IMR-90 (cell line): Measurements from ENCODE around the gene C9orf43. TPM values are rescaled to one million over a fixed set of nuclear protein-coding genes. Genes with fewer than 3 reads are reported as not detected.
"Not testable (repeated sequence)": the region's sequence is repeated elsewhere in the genome, so short reads cannot be mapped to it uniquely, and the experiment has no call there.

Source experiments
- ATAC-seq: fragments of 200-7000 bp; cut with Tn5 transposase; 2 replicates; pipeline ENCODE4 v1.9.1; 2020; ENCODE audit warnings: low read depth, mild to moderate bottlenecking, moderate library complexity
- BruUV-seq: library from RNA; stranded (reverse); fragments of 400-500 nt; replicated peaks from 2 replicates; lab custom pipeline; 2021; lab: Mats Ljungman, UMichigan
- CTCF ChIA-PET: fragments of 300-600 bp; formaldehyde crosslinking; extraction: SDS; loops from one replicate; lab custom pipeline; 2021; ENCODE audit warnings: antibody characterized with exemption; lab: Yijun Ruan, JAX
- POLR2A ChIA-PET: fragments of 300-600 bp; sonication (Branson Sonifier 250); formaldehyde crosslinking; loops from one replicate; lab custom pipeline; 2022; ENCODE audit warnings: antibody characterized with exemption; ENCODE audit not compliant: unreplicated experiment; lab: Charles Lee
- DNase-seq: peaks from one replicate; pipeline ENCODE4 v3.0.0; 2013
- H2AFZ ChIP-seq: replicated peaks from 2 replicates; pipeline ENCODE3; 2013; ENCODE audit warnings: low read length, mild to moderate bottlenecking; ENCODE audit not compliant: poor library complexity
- H2AK5ac ChIP-seq: 2 replicates; pipeline ENCODE4 v1.6.1; 2013; ENCODE audit warnings: low read depth, low read length, inconsistent platforms
- H2AK9ac ChIP-seq: replicated peaks from 2 replicates; pipeline ENCODE3; 2013; ENCODE audit warnings: mild to moderate bottlenecking, low read depth, low read length, moderate library complexity; ENCODE audit not compliant: poor library complexity
- H2BK120ac ChIP-seq: 2 replicates; pipeline ENCODE4 v1.6.1; 2013; ENCODE audit warnings: low read depth, low read length, inconsistent platforms
- H2BK15ac ChIP-seq: 3 replicates; pipeline ENCODE4 v1.6.1; 2013; ENCODE audit warnings: low read depth, low read length, inconsistent platforms
- H2BK20ac ChIP-seq: 2 replicates; pipeline ENCODE4 v1.6.1; 2013; ENCODE audit warnings: low read depth, mild to moderate bottlenecking, inconsistent platforms, low read length, moderate library complexity
- H2BK5ac ChIP-seq: 2 replicates; pipeline ENCODE4 v1.6.1; 2013; ENCODE audit warnings: mild to moderate bottlenecking, low read depth, low read length, inconsistent platforms; ENCODE audit not compliant: poor library complexity, severe bottlenecking
- H3K14ac ChIP-seq: replicated peaks from 2 replicates; pipeline ENCODE4 v1.6.1; 2013; ENCODE audit warnings: low read depth, low read length, inconsistent platforms
- H3K18ac ChIP-seq: 2 replicates; pipeline ENCODE4 v1.6.1; 2013; ENCODE audit warnings: low read depth, low read length, control low read depth
- H3K23ac ChIP-seq: 2 replicates; pipeline ENCODE4 v1.6.1; 2013; ENCODE audit warnings: low read depth, low read length, inconsistent platforms
- H3K27ac ChIP-seq: 2 replicates; pipeline ENCODE4 v1.5.1; 2013; ENCODE audit warnings: mild to moderate bottlenecking, control low read depth, low read length; ENCODE audit not compliant: insufficient read depth
- H3K27me3 ChIP-seq: 2 replicates; pipeline ENCODE4 v1.6.1; 2013; ENCODE audit warnings: low read length; ENCODE audit not compliant: control insufficient read depth, insufficient read depth
- H3K36me3 ChIP-seq: 2 replicates; pipeline ENCODE4 v1.6.1; 2013; ENCODE audit warnings: low read length, mixed read lengths; ENCODE audit not compliant: control insufficient read depth, insufficient read depth
- H3K4ac ChIP-seq: 2 replicates; pipeline ENCODE4 v1.6.1; 2013; ENCODE audit warnings: low read depth, low read length, inconsistent platforms
- H3K4me1 ChIP-seq: 2 replicates; pipeline ENCODE4 v1.6.1; 2013; ENCODE audit warnings: low read length, mixed read lengths; ENCODE audit not compliant: control insufficient read depth, insufficient read depth
- H3K4me2 ChIP-seq: 2 replicates; pipeline ENCODE4 v1.6.1; 2013; ENCODE audit warnings: low read depth, mild to moderate bottlenecking, control low read depth, low read length, moderate library complexity
- H3K4me3 ChIP-seq: 2 replicates; pipeline ENCODE4 v1.5.1; 2013; ENCODE audit warnings: low read depth, mild to moderate bottlenecking, control low read depth, low read length, moderate library complexity; ENCODE audit not compliant: insufficient read depth
- H3K56ac ChIP-seq: 2 replicates; pipeline ENCODE4 v1.6.1; 2013; ENCODE audit warnings: low read length, inconsistent platforms; ENCODE audit not compliant: insufficient read depth; ENCODE audit errors: extremely low read depth
- H3K79me1 ChIP-seq, 2 experiments: 2 replicates each; pipeline ENCODE4 v1.6.1; 2013; ENCODE audit warnings: low read length in 2 of 2, inconsistent platforms in 1 of 2, low read depth in 1 of 2
- H3K9ac ChIP-seq: 2 replicates; pipeline ENCODE4 v1.6.1; 2013; ENCODE audit warnings: low read depth, low read length, control low read depth
- H3K9me1 ChIP-seq: 2 replicates; pipeline ENCODE4 v1.6.1; 2013; ENCODE audit warnings: low read length, inconsistent platforms; ENCODE audit not compliant: insufficient read depth
- H3K9me3 ChIP-seq: 2 replicates; pipeline ENCODE4 v1.6.1; 2013; ENCODE audit warnings: low read length; ENCODE audit not compliant: control insufficient read depth, insufficient read depth
- H4K20me1 ChIP-seq: 2 replicates; pipeline ENCODE4 v1.6.1; 2013; ENCODE audit warnings: low read length, inconsistent platforms; ENCODE audit not compliant: insufficient read depth
- H4K5ac ChIP-seq: 2 replicates; pipeline ENCODE4 v1.6.1; 2013; ENCODE audit warnings: mild to moderate bottlenecking, low read depth, low read length, control low read depth
- H4K8ac ChIP-seq, 2 experiments: 2 replicates each; pipeline ENCODE4 v1.6.1; 2013; ENCODE audit warnings: low read depth in 2 of 2, low read length in 2 of 2, control low read depth in 1 of 2, inconsistent platforms in 1 of 2
- H4K91ac ChIP-seq: 2 replicates; pipeline ENCODE4 v1.6.1; 2013; ENCODE audit warnings: low read depth, low read length, inconsistent platforms; ENCODE audit not compliant: insufficient read depth
- CEBPB ChIP-seq: IDR thresholded peaks from 2 replicates; pipeline ENCODE4 v1.6.1; 2012; ENCODE audit warnings: low read depth, low read length, improper control_type of control experiment
- FOS ChIP-seq: fragments of 150-350 bp; IDR thresholded peaks from 2 replicates; pipeline ENCODE4 v1.6.1; 2016; ENCODE audit warnings: low read depth, low read length
- RCOR1 ChIP-seq: IDR thresholded peaks from 2 replicates; pipeline ENCODE4 v1.6.1; 2012; ENCODE audit warnings: mild to moderate bottlenecking, low read length, improper control_type of control experiment; ENCODE audit not compliant: insufficient replicate concordance
- SMC3 ChIP-seq: fragments of 150-350 bp; IDR thresholded peaks from 2 replicates; pipeline ENCODE4 v1.6.1; 2016; ENCODE audit warnings: low read depth, mild to moderate bottlenecking, antibody characterized with exemption, low read length, moderate library complexity
- WGBS, 2 experiments: methylation state at CpG; one replicate each; pipeline versions ENCODE4 v1.1.5 to v1.1.7; 2013; ENCODE audit warnings: missing lambda C conversion rate in 2 of 2; ENCODE audit not compliant: insufficient read length in 1 of 2; ENCODE audit errors: extremely low coverage in 2 of 2; 5-methylcytosine and 5-hydroxymethylcytosine counted together
- dilution Hi-C: fragments of 300-500 bp; cut with HindIII; formaldehyde crosslinking; loops from one replicate; pipeline ENCODE4 v1.14.3; 2018; ENCODE audit warnings: low sequenced_read_pairs; ENCODE audit not compliant: unreplicated experiment
- in situ Hi-C: fragments of 300-500 bp; cut with MboI; formaldehyde crosslinking; loops from 3 replicates; pipeline ENCODE4 v1.14.3; 2019; ENCODE audit warnings: low sequenced_read_pairs, inconsistent platforms, mixed read lengths
- intact Hi-C: fragments of 100-400 bp; cut with micrococcal nuclease; formaldehyde crosslinking; loops from 2 replicates; pipeline ENCODE4 v1.10.0; 2022
- polyA plus RNA-seq, 3 experiments: library from polyadenylated mRNA; depleted of rRNA; stranded (reverse); fragments of >200 nt; gene quantifications; 2 replicates each; pipeline ENCODE4 v1.2.3, GENCODE V29; 2012; ENCODE audit warnings: low replicate concordance in 1 of 3
- total RNA-seq: library from RNA; depleted of rRNA; stranded (reverse); fragments of >200 nt; gene quantifications from 2 replicates; pipeline ENCODE4 v1.2.3, GENCODE V29; 2012

C9orf43 gene
- total and polyA plus RNA-seq, 2 of the 4 experiments (the other 2 are of a cell fraction), result 0.36 to 0.46 TPM

DNA sequence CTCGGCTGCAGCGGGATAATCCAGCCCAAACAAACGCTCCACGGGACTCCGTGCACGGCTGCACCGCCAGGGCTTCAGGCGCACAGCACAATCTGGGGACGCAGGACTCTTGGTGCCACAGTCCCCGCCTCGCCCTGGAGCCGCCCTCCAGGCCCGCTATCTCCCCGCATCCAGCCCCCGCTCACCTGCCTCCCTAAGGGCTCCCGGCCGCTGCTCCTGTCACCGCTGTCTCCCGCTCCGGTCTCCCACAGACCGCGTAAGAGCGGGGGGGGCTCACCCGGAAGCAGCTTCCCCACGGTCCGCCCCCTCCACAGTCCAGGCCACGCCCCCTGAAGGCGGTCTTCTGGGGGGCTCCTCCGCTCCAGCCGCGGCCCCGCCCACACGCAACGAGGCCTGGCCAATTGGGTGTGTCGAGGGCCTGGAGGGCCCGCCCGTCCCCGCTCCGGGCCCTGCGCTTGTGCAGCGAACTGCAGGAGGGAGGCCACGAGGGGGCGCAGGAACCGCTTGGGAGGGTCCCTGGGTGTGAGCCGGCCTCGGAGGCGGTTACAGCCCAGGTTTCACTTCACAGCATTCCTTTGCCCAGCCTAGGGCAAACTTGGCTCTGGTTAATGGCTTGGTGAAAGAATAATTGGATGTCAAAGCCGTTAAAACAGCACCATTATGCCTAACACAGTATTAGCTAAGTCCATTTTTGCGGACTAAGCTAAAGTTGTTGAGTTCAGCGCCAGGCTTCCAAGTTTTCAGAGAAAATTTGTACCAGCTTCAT is 9.3 kb upstream of the C9orf43 start, which contains the start of gene ALAD (continued):
- TF ChIP-seq SMC3 (peak; percentile 79), RCOR1 (no peak), FOS (no peak)

DNA sequence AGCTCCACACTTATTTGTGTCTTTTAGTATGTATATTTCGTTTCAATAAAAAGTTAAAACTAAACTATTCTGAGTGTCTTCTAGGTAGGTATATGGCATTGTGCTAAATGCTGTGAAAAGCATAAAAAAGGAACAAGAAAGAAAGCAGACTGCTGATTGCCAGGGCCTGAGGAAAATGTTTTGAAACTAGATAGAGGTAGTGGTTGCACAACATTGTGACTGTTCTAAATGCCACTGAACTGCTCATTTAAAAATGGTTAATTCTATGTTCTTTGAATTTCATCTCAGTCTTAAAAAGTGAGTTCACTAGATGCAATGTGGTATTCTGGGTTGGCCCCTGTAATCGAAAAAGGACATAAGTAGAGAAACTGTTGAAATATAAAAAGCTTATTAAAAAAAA is 6.9 kb upstream of the C9orf43 start:
- Histone ChIP-seq H3K14ac (no peak overlapping the region), H3K23ac (no peak overlapping the region), H3K4ac (no peak overlapping the region), H3K18ac (no peak overlapping the region), H2AFZ (no peak overlapping the region), H2BK5ac (no peak overlapping the region), H2BK20ac (no peak overlapping the region), H3K56ac (no peak overlapping the region), H4K91ac (no peak overlapping the region), H4K20me1 (no peaks in the 10 kb centered on the region), H3K4me2 (no peak overlapping the region), H3K27me3 (no peaks in the 10 kb centered on the region), H2AK9ac (no peak overlapping the region), H3K4me1 (peaks cover 8% of the 10 kb centered on the region), H2BK120ac (no peak overlapping the region), H3K27ac (no peak overlapping the region), H3K4me3 (no peak overlapping the region), H3K9me3 (no peaks in the 10 kb centered on the region), H2BK15ac (no peak overlapping the region), H3K36me3 (peaks cover 1% of the 10 kb centered on the region; the same call in 1 of the 2 replicates), H3K9me1 (peaks cover 2% of the 10 kb centered on the region; the same call in 1 of the 2 replicates), H4K5ac (no peak overlapping the region), H3K9ac (no peak overlapping the region), H4K8ac (no peak overlapping the region), H2AK5ac (no peak overlapping the region), H3K79me1 (peaks cover 11 to 23% of the 10 kb centered on the region in 2 experiments; a peak in 3 of 4 replicates)
- ChIA-PET CTCF (interaction anchor here (0.6 to 1.2 kb wide), 2 partner anchors 255 to 354 kb away, joined by 3 to 4 read pairs; no protein-coding TSS in a partner anchor), POLR2A (no interaction called here)
- intact Hi-C loops (loop anchor here (5.0 kb wide), 1 partner anchor 189 kb away; no protein-coding TSS in a partner anchor), in situ Hi-C loops (no loop called here), dilution Hi-C loops (no loop called here)
- DNase-seq (no peak), ATAC-seq (no peak)
- no TSS peak for BruUV-seq
- no CpG with 5 or more reads among the region's 2 CpGs for WGBS, 2 experiments
- no peak for TF ChIP-seq FOS
- peak; percentile 67 for TF ChIP-seq CEBPB

DNA sequence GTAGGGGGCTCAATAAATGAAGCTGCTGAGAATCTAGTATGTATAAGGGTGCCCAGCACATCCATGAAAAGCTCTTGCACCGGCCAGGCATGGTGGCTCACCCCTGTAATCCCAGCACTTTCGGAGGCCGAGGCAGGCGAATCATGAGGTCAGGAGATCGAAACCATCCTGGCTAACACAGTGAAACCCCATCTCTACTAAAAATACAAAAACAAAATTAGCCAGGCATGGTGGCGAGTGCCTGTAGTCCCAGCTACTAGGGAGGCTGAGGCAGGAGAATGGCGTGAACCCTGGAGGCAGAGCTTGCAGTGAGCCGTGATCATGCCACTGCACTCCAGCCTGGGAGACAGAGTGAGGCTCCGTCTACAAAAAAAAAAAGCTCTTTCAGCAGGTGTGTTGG is 4.2 kb upstream of the C9orf43 start:
- H3K27me3 ChIP-seq, H3K27ac ChIP-seq, H2BK120ac ChIP-seq, H2BK15ac ChIP-seq, H3K9me1 ChIP-seq, intact Hi-C loops, H3K4me1 ChIP-seq, H3K18ac ChIP-seq, ATAC-seq, H3K9me3 ChIP-seq, H3K36me3 ChIP-seq, H3K4me3 ChIP-seq, H2AK9ac ChIP-seq, H3K4ac ChIP-seq, H3K23ac ChIP-seq, dilution Hi-C loops, H4K20me1 ChIP-seq, H3K14ac ChIP-seq, DNase-seq, H2AFZ ChIP-seq, H3K9ac ChIP-seq, H2BK5ac ChIP-seq, H4K8ac ChIP-seq, H4K91ac ChIP-seq, H3K4me2 ChIP-seq, H2BK20ac ChIP-seq, in situ Hi-C loops, H2AK5ac ChIP-seq, H3K56ac ChIP-seq, BruUV-seq, H4K5ac ChIP-seq: not testable (repeated sequence)
- peaks cover 12 to 19% of the 10 kb centered on the region in 2 experiments; a peak in 3 of 4 replicates for H3K79me1 ChIP-seq
- ChIA-PET POLR2A (interaction anchor here (0.6 kb wide), 1 partner anchor 132 kb away, joined by 5 read pairs; no protein-coding TSS in a partner anchor), CTCF (interaction anchor here (0.6 kb wide), 1 partner anchor 40 kb away, joined by 4 read pairs; no protein-coding TSS in a partner anchor)
- 83% methylated on average over 1 of the region's 9 CpGs; no CpG with 5 or more reads in 1 of the 2 experiments for WGBS, 2 experiments
